ENCODE results near the gene PCDHGA11.
"Not testable (repeated sequence)": the region's sequence is repeated elsewhere in the genome, so short reads cannot be mapped to it uniquely, and the experiment has no call there.

PCDHGA11 gene

DNA sequence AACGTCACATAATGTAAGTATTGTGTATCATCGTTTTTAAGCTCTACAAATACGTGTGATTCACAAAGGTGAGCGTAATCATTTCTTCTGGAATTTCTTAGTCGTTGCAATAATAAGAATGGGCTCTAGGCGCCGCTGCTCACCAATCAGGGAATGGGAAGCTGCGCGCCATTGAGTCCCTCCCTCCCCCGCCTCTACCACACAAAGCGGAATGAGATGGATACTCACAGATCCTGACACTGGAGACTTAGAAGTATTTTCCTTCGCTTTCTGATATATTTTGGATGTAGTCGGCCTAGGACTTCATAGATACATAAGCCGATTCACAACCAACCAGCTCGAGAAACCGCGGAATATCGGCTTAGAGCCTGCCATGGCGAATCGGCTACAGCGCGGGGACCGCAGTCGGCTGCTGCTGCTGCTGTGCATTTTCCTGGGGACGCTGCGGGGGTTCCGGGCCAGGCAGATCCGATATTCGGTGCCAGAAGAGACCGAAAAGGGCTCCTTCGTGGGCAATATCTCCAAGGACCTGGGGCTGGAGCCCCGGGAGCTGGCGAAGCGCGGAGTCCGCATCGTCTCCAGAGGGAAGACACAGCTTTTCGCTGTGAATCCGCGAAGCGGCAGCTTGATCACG lies at the start of gene PCDHGA11:
Gene PCDHGA11 (plus strand): TSS at position 197 of the 634 bp plus-strand sequence. CDS start 177 bp downstream, at position 374.
- H3K4me3 ChIP-seq (ENCODE audit: low read depth, low read length), result peak within 1 kb of the TSS; percentile 49
- TF ChIP-seq CTCF (IDR thresholded peaks at IDR 0.05; ENCODE audit: borderline replicate concordance, insufficient read depth, low read depth, low read length), result peak; percentile 64

DNA sequence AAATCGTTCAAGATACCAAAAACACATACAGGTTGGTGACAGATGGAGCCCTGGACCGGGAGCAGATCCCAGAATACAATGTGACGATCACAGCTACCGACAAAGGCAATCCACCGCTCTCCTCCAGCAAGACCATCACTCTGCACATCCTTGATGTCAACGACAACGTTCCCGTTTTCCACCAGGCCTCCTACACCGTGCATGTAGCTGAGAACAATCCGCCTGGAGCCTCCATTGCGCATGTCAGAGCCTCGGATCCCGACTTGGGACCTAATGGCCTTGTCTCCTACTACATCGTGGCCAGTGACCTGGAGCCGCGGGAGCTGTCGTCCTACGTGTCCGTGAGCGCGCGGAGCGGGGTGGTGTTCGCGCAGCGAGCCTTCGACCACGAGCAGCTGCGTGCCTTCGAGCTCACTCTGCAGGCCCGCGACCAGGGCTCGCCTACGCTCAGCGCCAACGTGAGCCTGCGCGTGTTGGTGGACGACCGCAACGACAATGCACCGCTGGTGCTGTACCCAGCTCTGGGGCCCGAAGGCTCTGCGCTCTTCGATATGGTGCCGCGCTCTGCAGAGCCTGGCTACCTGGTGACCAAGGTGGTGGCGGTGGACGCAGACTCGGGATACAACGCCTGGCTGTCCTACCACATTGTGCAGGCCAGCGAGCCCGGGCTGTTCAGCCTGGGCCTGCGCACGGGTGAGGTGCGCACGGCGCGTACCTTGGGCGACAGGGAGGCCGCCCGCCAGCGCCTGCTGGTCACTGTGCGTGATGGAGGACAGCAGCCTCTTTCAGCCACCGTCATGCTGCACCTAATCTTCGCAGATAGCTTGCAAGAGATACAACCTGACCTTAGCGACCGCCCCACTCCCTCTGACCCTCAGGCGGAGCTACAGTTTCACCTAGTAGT lies 49.0 kb upstream of the PCDHGA11 start:
- no peak for TF ChIP-seq CTCF (IDR thresholded peaks at IDR 0.05; ENCODE audit: borderline replicate concordance, insufficient read depth, low read depth, low read length)
- no peak overlapping the region for H3K4me3 ChIP-seq (ENCODE audit: low read depth, low read length)

- peak; percentile 24; the same call in 1 of the 2 replicates for TF ChIP-seq CTCF (IDR thresholded peaks at IDR 0.05; ENCODE audit: borderline replicate concordance, insufficient read depth, low read depth, low read length)
- H3K4me3 ChIP-seq (ENCODE audit: low read depth, low read length), result no peak within 1 kb of the TSS
These were observed 47.1 kb upstream of the PCDHGA11 start, which contains the start of gene PCDHGA6 for GRCh38 chr5:141373673-141374317. TSS of gene PCDHGA6 (plus strand) at chr5:141373891. CDS start at chr5:141374084, 193 bp downstream.

DNA sequence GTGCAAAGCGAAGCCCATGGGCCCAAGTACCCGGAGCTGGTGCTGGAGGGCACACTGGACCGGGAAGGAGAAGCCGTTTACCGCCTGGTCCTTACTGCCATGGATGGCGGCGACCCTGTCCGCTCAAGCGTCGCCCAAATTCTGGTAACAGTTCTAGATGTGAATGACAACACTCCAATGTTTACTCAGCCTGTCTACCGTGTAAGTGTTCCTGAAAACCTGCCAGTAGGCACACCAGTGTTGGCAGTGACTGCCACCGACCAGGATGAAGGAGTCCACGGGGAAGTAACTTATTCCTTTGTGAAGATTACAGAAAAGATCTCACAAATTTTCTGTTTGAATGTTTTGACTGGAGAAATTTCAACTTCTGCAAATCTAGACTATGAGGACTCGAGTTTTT lies 46.2 kb upstream of the PCDHGA11 start:
- TF ChIP-seq CTCF (IDR thresholded peaks at IDR 0.05; ENCODE audit: borderline replicate concordance, insufficient read depth, low read depth, low read length), result no peak
- no peak overlapping the region for H3K4me3 ChIP-seq (ENCODE audit: low read depth, low read length)

DNA sequence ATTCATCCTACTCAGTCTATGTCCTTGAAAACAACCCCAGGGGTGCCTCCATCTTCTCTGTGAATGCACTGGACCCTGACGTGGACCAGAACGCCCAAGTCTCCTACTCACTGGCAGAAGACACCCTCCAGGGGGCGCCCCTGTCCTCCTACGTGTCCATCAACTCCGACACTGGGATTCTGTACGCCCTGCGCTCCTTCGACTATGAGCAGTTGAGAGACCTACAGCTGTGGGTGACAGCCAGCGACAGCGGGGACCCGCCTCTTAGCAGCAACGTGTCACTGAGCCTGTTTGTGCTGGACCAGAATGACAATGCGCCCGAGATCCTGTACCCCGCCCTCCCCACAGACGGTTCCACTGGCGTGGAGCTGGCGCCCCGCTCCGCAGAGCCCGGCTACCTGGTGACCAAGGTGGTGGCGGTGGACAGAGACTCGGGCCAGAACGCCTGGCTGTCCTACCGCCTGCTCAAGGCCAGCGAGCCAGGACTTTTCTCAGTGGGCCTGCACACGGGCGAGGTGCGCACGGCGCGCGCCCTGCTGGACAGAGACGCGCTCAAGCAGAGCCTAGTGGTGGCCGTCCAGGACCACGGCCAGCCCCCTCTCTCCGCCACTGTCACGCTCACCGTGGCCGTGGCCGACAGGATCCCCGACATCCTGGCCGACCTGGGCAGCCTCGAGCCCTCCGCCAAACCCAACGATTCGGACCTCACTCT lies 45.3 kb upstream of the PCDHGA11 start:
- not testable (repeated sequence) for H3K4me3 ChIP-seq (ENCODE audit: low read depth, low read length)

DNA sequence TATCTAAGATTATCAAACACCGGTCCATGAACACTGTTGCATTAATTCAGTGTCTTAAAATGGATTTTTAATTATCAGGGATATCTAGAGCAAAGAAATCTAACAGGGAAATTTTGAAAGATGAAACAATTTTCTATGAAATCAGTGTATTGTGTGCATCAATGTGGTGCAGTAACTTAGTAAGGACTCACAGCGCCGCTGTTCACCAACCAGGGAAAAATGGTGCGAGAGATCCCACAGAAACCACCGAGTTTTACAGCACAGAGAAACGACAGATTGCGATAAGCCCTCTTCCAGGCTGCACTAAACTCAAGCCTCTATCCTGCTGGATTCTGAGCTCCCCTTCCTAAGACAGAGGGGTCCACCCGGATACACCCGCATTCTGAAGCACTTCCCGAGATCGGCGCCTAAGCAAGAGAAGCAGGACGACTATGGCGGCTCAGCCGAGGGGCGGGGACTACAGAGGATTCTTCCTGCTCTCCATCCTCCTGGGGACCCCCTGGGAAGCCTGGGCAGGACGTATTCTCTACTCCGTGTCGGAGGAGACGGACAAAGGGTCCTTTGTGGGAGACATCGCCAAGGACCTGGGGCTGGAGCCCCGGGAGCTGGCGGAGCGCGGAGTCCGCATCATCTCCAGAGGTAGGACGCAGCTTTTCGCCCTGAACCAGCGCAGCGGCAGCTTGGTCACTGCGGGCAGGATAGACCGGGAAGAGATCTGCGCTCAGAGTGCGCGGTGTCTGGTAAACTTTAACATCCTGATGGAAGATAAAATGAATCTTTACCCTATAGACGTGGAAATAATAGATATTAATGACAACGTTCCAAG lies 38.2 kb upstream of the PCDHGA11 start, which contains the start of gene PCDHGA7:
Gene PCDHGA7 (plus strand): TSS at position 274 of the 826 bp plus-strand sequence. CDS start 158 bp downstream, at position 432.
- H3K4me3 ChIP-seq (ENCODE audit: low read depth, low read length), result peak within 1 kb of the TSS; percentile 54
- peak; percentile 36; the same call in 1 of the 2 replicates for TF ChIP-seq CTCF (IDR thresholded peaks at IDR 0.05; ENCODE audit: borderline replicate concordance, insufficient read depth, low read depth, low read length)
